GM18502 (cell line): ENCODE measurements around the gene ADCY9.
"Not testable (repeated sequence)": the region's sequence is repeated elsewhere in the genome, so short reads cannot be mapped to it uniquely, and the experiment has no call there.

ENCODE experiments used
- ATAC-seq: cut with Tn5 transposase; IDR thresholded peaks from one replicate; pipeline ENCODE4 v1.9.1; 2021; ENCODE audit warnings: mild to moderate bottlenecking; ENCODE audit not compliant: unreplicated experiment, poor library complexity

Gene ADCY9

DNA sequence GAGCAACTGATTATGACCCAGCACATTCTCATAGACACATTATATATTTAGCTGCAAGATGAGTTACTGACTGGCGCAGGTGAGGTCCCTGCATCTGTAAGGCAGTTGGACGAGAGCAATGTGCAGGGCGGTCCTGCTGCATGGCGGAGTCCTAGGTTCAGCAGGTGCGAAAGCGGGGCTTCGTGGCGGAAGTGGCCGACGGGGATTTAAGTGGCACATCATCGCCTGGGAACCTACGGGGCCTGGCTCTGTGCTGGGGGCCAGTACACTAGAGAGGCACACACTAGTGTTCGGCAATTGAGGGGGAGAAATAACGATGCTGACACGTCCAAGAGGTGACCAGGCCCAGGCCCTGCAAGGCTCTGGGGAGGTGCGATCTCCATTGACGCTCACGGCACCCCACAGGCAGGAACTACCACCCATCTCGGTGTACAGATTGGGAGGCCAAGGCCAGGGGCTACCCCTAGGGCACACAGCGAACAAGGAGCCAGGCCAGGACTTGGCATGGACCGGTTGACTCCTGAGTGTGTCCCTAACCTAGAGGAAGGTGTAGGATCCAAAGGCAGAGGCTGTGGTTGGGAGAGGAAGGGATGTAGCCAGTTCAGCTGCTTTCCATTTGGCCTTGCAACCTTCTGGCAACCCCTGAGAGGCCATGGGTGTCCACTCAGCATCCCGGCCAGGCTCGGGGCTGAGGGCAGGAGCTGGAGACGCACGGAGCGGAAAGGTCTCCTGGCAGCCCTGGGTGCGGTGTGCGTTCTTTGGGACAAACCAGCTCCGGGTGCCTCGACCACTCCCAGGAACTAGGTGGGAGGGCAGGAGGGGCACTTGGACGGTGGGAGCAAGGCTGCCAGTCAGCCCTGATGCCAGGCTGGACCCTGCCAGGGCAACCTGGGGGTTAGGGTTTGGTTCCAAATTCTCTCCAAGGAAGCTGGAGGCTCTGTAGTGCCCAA, 131.9 kb downstream of the ADCY9 start:
- no peak for ATAC-seq

DNA sequence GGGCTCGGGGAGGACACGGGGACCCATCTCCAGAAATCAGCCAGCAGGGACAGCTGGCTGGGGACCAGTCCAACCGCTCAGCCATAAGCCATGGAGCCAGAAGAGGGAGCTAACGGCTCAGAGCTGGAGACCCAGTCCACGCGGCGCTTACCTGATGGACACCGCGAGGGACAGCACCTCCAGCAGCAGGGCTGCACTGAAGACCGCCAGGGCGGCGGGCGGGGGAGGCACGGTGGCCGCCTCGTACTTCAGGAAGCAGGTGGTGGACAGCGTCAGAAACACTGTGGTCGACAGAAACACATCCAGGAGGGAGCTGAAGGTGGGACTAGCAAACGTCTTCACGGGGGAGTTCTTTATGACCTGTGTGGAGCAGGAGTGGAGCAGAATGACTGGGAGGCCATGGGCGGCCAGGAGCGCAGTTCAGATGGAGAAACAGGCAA, 133.1 kb downstream of the ADCY9 start:
- no peak for ATAC-seq

DNA sequence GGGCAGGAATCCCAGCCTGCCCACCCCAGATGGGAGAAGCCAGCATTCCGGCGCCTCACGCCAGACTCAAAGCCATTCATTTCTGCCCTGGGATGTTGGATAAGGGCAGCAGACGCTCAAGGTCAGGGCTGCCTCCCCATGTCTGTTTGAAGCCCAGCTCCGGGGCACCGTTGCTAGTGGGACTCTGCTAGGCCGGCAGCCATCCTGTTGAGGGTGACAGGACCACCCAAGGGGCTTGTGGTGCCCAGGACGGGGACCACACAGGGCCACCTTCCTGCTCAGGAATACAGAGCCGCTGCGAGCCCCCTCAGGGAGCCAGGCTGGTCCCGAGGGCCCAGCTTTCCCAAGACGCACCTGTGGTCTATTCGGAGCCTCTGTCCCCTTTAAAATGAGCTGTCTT, 134.0 kb downstream of the ADCY9 start:
- no peak for ATAC-seq

DNA sequence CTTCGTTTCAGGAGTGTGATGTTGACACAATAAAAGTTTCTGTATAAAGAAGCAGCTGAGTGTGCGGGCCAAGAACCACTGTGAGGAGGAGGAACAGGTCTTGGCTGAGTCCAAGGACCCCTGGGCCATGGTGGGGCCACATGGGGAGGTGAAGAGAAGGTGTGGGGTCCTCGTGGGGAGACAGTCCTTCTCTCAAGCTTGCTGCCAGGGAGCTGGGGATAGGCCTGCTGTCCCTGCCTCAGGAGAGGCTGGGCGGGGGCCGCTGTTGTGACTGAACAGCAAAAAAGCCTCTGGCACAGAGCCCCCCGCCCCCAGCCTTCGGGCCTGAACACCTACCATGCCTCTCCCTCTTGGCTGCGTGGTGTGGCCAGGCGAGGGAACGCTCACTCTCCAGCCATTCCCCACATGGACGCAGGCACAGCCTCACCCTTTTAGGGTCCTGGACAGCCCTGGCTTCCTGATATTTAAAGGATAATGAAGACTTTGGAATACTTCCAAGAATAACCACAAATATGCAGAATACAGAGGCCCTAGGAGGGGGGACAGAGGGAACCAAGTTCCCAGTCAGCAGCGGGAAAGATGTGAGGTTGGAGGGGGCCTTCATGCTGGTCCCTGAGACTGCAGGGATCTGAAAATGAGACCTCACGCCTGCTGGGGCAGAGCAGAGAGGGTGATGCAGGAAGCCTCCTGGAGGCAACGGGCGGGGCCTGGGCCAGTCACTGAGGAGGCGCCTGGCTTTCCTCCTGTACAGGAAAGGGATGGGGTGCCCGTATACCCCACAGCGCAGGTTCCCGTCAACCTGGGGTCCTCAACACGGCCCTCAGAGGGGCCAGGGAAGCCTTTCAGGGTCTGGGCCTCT, 135.8 kb downstream of the ADCY9 start:
- no peak for ATAC-seq

DNA sequence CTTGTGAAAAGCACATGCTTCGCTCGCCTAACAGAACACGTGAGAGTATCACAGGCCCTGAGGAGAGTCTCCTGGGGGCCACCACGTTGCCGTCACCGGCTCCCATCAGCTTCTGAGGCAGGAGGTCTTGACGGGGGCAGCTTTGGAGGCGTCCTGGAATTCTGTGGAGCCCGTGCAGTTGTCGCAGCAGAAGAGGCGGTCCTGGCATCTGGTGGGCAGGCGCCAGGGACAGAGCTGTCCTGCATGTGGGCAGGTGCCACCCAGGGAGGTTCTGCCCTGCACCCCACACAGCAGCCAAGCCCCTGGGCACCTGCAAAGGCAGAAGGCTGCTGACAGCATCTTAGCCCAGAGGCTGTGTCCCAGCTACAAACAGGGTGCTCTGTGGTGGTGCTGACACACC, 136.7 kb downstream of the ADCY9 start:
- no peak for ATAC-seq

DNA sequence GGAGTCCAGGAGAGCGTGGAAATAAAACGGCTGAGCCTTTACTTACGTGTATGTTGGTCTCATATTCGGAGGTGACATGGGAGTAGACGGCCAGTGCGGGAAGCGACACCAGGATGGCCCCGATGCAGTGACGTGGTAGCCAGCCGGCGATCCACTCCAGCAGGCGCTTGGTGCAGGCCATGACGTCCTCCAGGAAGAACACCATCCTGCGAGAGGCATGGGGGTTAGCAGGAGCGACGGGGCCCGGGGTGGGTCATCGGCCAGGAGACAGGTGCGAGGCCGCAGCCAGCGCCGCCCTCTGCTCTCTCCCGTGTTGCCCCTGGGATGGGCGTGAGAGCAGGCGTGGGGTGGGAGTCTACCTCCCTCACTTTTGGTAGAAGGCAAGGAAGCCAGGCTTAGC, 137.2 kb downstream of the ADCY9 start:
- no peak for ATAC-seq

DNA sequence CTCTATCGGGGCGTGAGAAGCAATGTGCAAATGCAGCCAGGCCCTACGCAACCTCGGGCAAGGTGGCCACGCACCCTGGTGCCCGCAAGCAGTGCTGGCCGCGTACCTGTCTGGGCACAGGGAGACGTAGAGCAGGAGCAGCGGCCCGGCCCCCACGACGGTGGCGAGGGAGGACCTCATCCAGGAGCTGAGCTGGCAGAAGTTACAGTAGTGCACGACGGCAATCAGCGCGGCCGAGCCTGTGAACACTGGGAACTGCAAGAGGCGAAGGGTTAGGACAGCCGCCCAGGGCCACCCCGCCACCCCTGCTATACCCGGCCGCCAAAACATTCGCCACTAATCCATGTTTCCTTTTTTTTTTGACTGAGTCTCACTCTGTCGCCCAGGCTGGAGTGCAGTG, 138.9 kb downstream of the ADCY9 start:
- no peak for ATAC-seq

DNA sequence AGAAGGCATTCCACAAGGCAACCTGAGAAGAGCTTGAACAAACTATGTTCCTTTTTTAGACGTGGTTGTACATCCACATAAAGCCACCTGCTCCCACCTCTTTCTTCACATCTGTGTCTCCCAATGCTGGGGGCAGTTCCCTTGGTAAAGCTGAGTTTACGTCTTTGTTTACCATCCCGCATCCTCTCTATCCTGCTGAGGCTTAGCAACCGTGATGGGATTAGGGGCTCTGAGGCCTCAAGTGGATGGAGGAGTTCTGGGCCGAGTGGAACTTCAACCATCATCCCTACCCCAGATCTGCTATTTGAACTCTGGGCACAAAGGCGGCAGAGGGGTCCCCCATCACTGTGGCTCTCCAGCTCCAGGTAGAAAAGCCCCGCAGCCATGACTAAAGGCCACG, 141.5 kb downstream of the ADCY9 start:
- ATAC-seq = no peak

DNA sequence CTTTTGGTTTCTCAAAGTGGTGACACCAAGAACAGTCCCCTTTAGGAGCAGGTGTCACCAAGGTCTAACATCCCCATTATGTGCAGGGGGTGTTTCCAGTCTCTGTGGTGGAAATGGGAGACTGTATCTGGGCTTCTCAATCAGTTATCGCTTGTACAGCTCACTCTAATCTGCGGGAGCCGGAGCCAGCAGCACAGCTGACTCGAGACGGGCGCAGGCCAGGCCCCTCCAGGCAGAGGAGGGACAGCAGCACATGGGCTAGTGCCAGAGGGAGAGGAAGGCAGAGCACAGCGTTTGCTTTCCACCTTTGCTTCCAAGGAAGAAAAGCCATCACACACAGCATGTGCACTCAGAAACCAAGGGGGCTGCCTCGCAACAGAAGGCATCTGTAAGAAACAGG, 144.5 kb downstream of the ADCY9 start:
- no peak for ATAC-seq

DNA sequence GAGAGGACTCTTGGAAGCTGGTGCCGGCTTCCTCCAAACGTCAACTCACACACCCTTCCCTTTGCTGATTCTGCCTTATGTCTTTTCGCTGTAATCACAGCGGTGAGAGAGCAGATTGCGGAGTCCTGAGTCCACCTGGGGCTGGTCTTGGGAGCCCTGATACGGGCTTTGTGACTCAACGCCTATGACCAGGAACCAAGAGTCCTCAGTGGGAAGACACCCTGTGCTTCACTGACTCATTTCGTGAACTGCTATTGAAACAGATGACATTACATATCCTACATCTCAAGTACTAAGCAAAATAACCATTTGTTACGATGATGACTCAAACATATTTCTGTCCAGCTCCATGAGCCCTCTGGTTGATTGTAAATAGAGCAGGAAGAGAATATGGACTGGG, 145.0 kb downstream of the ADCY9 start:
- no peak for ATAC-seq

DNA sequence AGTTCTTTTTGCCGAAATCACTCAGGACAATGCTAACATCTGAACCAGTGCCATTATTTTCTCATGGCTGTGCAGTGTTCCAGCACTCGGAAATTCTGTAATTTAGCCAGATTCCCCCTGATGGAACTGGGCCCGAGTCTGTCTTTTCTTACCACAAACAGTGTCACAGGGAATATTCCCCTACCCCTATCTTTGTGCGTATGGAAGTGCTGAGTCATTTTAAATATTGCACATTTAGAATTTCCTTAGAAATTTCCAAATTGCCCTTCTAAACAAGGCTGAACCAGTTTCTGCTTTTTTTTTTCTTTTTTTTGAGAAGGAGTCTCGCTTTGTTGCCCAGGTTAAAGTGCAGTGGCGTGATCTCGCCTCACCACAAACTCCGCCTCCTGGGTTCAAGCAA, 147.7 kb downstream of the ADCY9 start:
- ATAC-seq = no peak

DNA sequence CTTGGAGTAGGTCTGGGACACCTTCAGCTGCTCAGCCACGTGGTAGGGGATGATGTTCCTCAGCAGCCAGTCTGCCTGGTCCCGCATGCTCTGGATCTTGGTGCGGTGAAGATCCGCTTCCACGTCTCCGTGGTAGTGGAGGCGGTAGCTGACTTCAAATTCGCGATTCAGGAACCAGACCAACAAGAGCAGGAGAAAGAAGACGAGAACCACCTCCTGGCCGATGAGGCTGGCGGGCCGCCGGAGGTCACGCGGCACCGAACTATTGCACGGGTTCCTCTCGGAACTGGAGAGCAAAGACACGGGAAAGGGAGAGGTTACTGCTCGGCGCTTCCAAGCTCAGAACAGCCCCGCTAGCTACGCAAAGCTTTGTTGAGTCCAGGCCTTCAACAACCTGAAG, 149.6 kb downstream of the ADCY9 start:
- ATAC-seq = no peak

DNA sequence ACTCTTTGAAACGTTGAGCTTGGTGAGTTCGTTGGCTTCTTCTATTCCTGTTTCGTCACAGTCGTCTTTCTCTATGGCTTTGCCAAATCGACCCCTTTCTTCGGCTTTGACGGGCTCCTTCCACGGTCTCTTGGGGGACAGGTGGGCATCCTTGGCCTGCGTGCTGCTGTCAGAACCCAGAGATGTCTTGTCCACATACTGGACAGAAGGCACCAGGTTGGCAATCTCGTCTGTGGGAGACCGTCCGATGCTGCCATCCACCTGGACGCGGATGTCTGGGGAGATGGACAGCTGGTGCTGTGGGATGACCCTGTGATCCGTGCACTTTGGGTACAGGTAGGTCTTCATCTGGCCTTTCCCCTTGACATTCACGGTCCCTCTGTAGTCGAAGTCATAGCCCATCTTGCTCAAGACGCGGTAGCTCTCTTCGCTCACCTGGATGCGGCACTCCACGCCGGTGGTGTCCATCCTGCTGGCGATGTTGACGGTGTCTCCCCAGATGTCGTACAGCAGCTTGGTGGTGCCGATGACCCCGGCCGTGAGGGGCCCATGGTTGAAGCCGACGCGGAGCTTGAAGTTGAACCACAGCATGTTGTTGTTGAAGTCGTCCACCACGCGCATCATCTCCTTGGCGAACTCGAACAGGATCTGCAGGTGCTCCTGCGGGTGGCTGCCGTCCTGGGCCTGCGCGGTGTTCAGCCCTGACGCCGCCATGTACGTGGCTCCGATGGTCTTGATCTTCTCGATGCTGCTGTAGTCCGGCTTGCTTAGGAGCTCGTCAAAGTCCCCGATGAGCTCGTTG, 150.3 kb downstream of the ADCY9 start:
- ATAC-seq = no peak

DNA sequence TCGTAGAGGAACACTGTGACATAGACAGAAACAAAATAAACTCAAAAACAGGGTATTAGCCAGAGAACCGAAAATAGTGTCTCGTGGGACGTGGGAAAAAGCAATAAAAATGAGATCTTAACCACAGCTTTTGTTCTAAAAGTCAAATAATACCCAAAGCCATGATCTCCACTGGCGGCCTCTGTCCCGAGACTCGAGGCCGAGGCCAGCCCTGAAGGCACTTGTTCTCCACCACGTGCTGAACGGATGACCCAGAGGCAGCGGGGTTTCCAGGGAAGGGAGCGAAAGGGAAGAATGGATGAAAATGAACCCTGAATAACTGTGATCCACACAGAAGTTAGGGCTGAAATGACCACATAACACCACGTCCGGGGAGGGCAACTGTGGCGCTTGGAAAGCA, 150.9 kb downstream of the ADCY9 start:
- ATAC-seq = no peak

DNA sequence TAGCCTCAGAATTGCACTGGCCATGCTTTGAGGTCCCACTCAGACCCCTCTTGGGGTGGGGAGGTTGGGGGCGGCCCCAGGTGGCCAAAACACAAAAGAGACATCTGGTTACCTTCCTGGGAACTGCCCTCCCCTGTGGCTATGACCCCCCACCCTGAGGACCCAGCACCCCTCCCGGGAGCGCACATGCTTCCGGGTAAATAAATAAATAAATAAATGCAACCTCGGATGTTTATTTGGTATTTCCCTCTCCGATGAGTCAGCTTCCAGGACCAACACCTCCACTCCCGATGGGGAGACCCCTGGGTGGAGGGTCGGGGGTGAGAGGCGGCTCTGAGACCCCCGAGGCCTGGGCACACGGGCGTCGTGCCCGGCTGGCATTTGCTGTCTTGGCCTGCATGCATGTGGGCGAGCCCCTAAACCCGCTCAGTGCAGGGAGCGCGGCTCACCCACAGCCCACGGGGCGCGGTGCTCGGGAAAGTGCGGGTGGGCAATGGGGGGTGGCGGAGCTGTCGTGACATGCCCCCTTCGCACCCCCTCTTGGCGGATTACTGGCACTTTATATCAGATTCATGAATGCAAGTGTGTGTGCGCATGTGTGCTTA, 151.5 kb downstream of the ADCY9 start:
- ATAC-seq = no peak

DNA sequence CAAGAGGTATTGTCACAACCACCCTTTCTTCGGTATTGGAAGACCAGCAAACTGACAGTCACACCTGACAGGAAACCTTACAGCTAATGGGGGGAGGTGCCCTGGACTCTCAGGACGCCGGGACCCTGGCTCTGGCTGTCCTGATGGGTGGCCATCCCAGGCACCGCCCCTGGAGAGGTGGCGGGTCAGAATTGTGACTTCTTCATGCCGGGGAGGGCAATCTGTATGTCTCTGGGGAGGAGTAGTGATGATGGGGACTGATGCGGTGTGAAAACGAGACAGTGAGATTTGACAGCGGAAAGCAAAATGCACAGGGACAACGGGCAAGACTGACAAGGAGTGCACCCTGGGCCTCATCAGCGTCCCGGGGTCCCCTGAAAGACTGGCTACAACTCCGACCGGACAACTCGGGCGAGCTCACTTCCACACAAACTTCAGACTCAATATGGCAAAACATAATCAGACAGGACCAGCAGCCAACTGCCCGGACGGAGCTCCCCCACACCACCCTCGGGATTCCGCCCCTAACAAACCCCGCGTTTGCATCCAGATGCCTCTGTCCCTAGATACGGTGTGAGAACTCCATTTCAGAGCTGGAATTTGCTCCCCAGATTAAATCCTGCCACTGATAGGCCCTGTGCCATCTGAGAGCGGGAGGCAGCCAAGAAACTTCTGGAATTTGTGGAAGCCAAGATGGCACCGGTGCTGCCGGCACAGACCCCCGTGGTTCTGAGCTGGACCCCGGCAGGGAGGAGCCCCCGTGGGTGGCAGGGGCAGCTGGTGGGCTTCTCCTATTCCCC, 152.2 kb downstream of the ADCY9 start:
- ATAC-seq = no peak

DNA sequence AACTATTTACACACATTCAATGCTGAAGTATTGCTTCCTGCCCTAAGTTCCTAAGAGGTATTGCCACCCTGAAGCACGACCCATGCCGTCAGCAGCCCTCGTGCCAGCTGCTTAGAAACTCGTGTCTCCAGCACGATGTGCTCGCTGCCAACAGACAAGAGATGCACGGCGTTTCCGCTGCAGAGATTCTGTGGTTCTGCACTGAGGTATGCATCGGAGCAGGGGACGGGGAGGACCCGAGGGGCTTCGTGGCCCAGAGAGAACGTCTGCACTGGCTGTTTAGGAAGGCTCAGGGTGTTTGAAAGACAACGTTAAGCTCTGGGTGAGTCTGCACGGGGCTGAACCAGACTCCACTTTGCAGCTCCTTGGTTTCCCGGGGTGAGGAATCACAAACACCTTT, 153.0 kb downstream of the ADCY9 start:
- no peak for ATAC-seq

DNA sequence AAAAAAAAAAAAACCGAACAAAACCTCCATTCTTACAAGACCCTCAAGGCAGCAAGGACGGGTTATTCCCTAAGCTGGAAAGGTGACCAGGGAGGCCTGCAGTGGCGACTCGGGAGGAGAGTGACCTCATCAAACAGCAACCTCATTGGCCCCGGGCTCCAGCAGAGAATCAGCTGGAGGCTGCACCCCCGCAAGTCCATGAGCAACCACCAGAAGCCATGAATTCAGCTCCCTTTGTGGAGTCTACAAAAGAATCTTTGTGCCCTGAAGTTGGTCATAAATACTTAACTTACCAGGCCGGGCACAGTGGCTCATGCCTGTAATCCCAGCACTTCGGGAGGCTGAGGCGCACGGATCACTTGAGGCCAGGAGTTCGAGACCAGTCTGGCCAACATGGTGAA, 154.8 kb downstream of the ADCY9 start:
- ATAC-seq = no peak

DNA sequence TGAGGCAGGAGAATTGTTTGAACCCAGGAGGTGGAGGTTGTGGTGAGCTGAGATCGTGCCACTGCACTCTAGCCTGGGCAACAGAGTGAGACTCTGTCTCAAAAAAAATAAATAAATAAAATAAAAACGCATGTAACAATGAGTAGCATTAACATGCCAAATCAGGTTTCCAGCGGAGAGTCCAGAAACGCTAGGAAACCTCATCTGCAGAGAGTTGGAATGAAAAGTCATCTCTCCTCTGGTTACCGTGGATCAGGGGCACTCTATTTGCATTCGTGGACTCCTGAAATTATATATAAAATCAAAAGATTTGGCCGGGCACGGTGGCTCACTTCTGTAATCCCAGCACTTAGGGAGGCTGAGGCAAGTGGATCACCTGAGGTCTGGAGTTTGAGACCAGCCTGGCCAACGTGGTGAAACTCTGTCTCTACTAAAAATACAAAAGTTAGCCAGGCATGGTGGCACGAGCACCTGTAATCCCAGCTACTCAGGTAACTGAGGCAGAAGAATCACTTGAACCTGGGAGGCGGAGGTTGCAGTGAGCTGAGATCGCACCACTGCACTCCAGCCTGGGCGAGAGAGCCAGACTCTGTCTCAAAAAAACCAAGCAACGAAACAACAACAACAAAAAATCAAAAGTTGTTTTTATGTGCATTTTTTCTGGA, 156.2 kb downstream of the ADCY9 start:
- ATAC-seq = not testable (repeated sequence)
